IMR-90 (cell line): ENCODE results near the gene ADSS1. TPM values are rescaled to one million over a fixed set of nuclear protein-coding genes. Genes with fewer than 3 reads are reported as not detected.

ENCODE experiments used
- ATAC-seq: fragments of 200-7000 bp; cut with Tn5 transposase; 2 replicates; pipeline ENCODE4 v1.9.1; 2020; ENCODE audit warnings: low read depth, mild to moderate bottlenecking, moderate library complexity
- BruUV-seq: library from RNA; stranded (reverse); fragments of 400-500 nt; replicated peaks from 2 replicates; lab custom pipeline; 2021; lab: Mats Ljungman, UMichigan
- CTCF ChIA-PET: fragments of 300-600 bp; formaldehyde crosslinking; extraction: SDS; loops from one replicate; lab custom pipeline; 2021; ENCODE audit warnings: antibody characterized with exemption; lab: Yijun Ruan, JAX
- POLR2A ChIA-PET: fragments of 300-600 bp; sonication (Branson Sonifier 250); formaldehyde crosslinking; loops from one replicate; lab custom pipeline; 2022; ENCODE audit warnings: antibody characterized with exemption; ENCODE audit not compliant: unreplicated experiment; lab: Charles Lee
- DNase-seq: peaks from one replicate; pipeline ENCODE4 v3.0.0; 2013
- H2AFZ ChIP-seq: replicated peaks from 2 replicates; pipeline ENCODE3; 2013; ENCODE audit warnings: low read length, mild to moderate bottlenecking; ENCODE audit not compliant: poor library complexity
- H2AK5ac ChIP-seq: 2 replicates; pipeline ENCODE4 v1.6.1; 2013; ENCODE audit warnings: low read depth, low read length, inconsistent platforms
- H2AK9ac ChIP-seq: replicated peaks from 2 replicates; pipeline ENCODE3; 2013; ENCODE audit warnings: mild to moderate bottlenecking, low read depth, low read length, moderate library complexity; ENCODE audit not compliant: poor library complexity
- H2BK120ac ChIP-seq: 2 replicates; pipeline ENCODE4 v1.6.1; 2013; ENCODE audit warnings: low read depth, low read length, inconsistent platforms
- H2BK15ac ChIP-seq: 3 replicates; pipeline ENCODE4 v1.6.1; 2013; ENCODE audit warnings: low read depth, low read length, inconsistent platforms
- H2BK20ac ChIP-seq: 2 replicates; pipeline ENCODE4 v1.6.1; 2013; ENCODE audit warnings: low read depth, mild to moderate bottlenecking, inconsistent platforms, low read length, moderate library complexity
- H2BK5ac ChIP-seq: 2 replicates; pipeline ENCODE4 v1.6.1; 2013; ENCODE audit warnings: mild to moderate bottlenecking, low read depth, low read length, inconsistent platforms; ENCODE audit not compliant: poor library complexity, severe bottlenecking
- H3K14ac ChIP-seq: replicated peaks from 2 replicates; pipeline ENCODE4 v1.6.1; 2013; ENCODE audit warnings: low read depth, low read length, inconsistent platforms
- H3K18ac ChIP-seq: 2 replicates; pipeline ENCODE4 v1.6.1; 2013; ENCODE audit warnings: low read depth, low read length, control low read depth
- H3K23ac ChIP-seq: 2 replicates; pipeline ENCODE4 v1.6.1; 2013; ENCODE audit warnings: low read depth, low read length, inconsistent platforms
- H3K27ac ChIP-seq: 2 replicates; pipeline ENCODE4 v1.5.1; 2013; ENCODE audit warnings: mild to moderate bottlenecking, control low read depth, low read length; ENCODE audit not compliant: insufficient read depth
- H3K27me3 ChIP-seq: 2 replicates; pipeline ENCODE4 v1.6.1; 2013; ENCODE audit warnings: low read length; ENCODE audit not compliant: control insufficient read depth, insufficient read depth
- H3K36me3 ChIP-seq: 2 replicates; pipeline ENCODE4 v1.6.1; 2013; ENCODE audit warnings: low read length, mixed read lengths; ENCODE audit not compliant: control insufficient read depth, insufficient read depth
- H3K4ac ChIP-seq: 2 replicates; pipeline ENCODE4 v1.6.1; 2013; ENCODE audit warnings: low read depth, low read length, inconsistent platforms
- H3K4me1 ChIP-seq: 2 replicates; pipeline ENCODE4 v1.6.1; 2013; ENCODE audit warnings: low read length, mixed read lengths; ENCODE audit not compliant: control insufficient read depth, insufficient read depth
- H3K4me2 ChIP-seq: 2 replicates; pipeline ENCODE4 v1.6.1; 2013; ENCODE audit warnings: low read depth, mild to moderate bottlenecking, control low read depth, low read length, moderate library complexity
- H3K4me3 ChIP-seq: 2 replicates; pipeline ENCODE4 v1.5.1; 2013; ENCODE audit warnings: low read depth, mild to moderate bottlenecking, control low read depth, low read length, moderate library complexity; ENCODE audit not compliant: insufficient read depth
- H3K56ac ChIP-seq: 2 replicates; pipeline ENCODE4 v1.6.1; 2013; ENCODE audit warnings: low read length, inconsistent platforms; ENCODE audit not compliant: insufficient read depth; ENCODE audit errors: extremely low read depth
- H3K79me1 ChIP-seq, 2 experiments: 2 replicates each; pipeline ENCODE4 v1.6.1; 2013; ENCODE audit warnings: low read length in 2 of 2, inconsistent platforms in 1 of 2, low read depth in 1 of 2
- H3K9ac ChIP-seq: 2 replicates; pipeline ENCODE4 v1.6.1; 2013; ENCODE audit warnings: low read depth, low read length, control low read depth
- H3K9me1 ChIP-seq: 2 replicates; pipeline ENCODE4 v1.6.1; 2013; ENCODE audit warnings: low read length, inconsistent platforms; ENCODE audit not compliant: insufficient read depth
- H3K9me3 ChIP-seq: 2 replicates; pipeline ENCODE4 v1.6.1; 2013; ENCODE audit warnings: low read length; ENCODE audit not compliant: control insufficient read depth, insufficient read depth
- H4K20me1 ChIP-seq: 2 replicates; pipeline ENCODE4 v1.6.1; 2013; ENCODE audit warnings: low read length, inconsistent platforms; ENCODE audit not compliant: insufficient read depth
- H4K5ac ChIP-seq: 2 replicates; pipeline ENCODE4 v1.6.1; 2013; ENCODE audit warnings: mild to moderate bottlenecking, low read depth, low read length, control low read depth
- H4K8ac ChIP-seq, 2 experiments: 2 replicates each; pipeline ENCODE4 v1.6.1; 2013; ENCODE audit warnings: low read depth in 2 of 2, low read length in 2 of 2, control low read depth in 1 of 2, inconsistent platforms in 1 of 2
- H4K91ac ChIP-seq: 2 replicates; pipeline ENCODE4 v1.6.1; 2013; ENCODE audit warnings: low read depth, low read length, inconsistent platforms; ENCODE audit not compliant: insufficient read depth
- BHLHE40 ChIP-seq: fragments of 150-350 bp; IDR thresholded peaks from 2 replicates; pipeline ENCODE4 v1.6.1; 2016; ENCODE audit warnings: mild to moderate bottlenecking, low read depth, low read length
- CEBPB ChIP-seq: IDR thresholded peaks from 2 replicates; pipeline ENCODE4 v1.6.1; 2012; ENCODE audit warnings: low read depth, low read length, improper control_type of control experiment
- CHD1 ChIP-seq: IDR thresholded peaks from 2 replicates; pipeline ENCODE4 v1.6.1; 2012; ENCODE audit warnings: low read depth, low read length, improper control_type of control experiment
- ELK1 ChIP-seq: fragments of 150-350 bp; IDR thresholded peaks from 2 replicates; pipeline ENCODE4 v1.6.1; 2016; ENCODE audit warnings: low read depth, mild to moderate bottlenecking, low read length, moderate library complexity, borderline replicate concordance
- FOS ChIP-seq: fragments of 150-350 bp; IDR thresholded peaks from 2 replicates; pipeline ENCODE4 v1.6.1; 2016; ENCODE audit warnings: low read depth, low read length
- MXI1 ChIP-seq: IDR thresholded peaks from 2 replicates; pipeline ENCODE4 v1.6.1; 2012; ENCODE audit warnings: low read depth, mild to moderate bottlenecking, low read length, moderate library complexity, borderline replicate concordance
- POLR2A ChIP-seq: IDR thresholded peaks from 2 replicates; pipeline ENCODE4 v1.6.1; 2012; ENCODE audit warnings: mild to moderate bottlenecking, low read depth, low read length
- RAD21 ChIP-seq: IDR thresholded peaks from 2 replicates; pipeline ENCODE4 v1.6.1; 2012; ENCODE audit warnings: low read length, improper control_type of control experiment
- RCOR1 ChIP-seq: IDR thresholded peaks from 2 replicates; pipeline ENCODE4 v1.6.1; 2012; ENCODE audit warnings: mild to moderate bottlenecking, low read length, improper control_type of control experiment; ENCODE audit not compliant: insufficient replicate concordance
- RFX5 ChIP-seq: IDR thresholded peaks from 2 replicates; pipeline ENCODE4 v1.8.0; 2012; ENCODE audit warnings: low read depth, mild to moderate bottlenecking, low read length, moderate library complexity
- SMC3 ChIP-seq: fragments of 150-350 bp; IDR thresholded peaks from 2 replicates; pipeline ENCODE4 v1.6.1; 2016; ENCODE audit warnings: low read depth, mild to moderate bottlenecking, antibody characterized with exemption, low read length, moderate library complexity
- WGBS, 2 experiments: methylation state at CpG; one replicate each; pipeline versions ENCODE4 v1.1.5 to v1.1.7; 2013; ENCODE audit warnings: missing lambda C conversion rate in 2 of 2; ENCODE audit not compliant: insufficient read length in 1 of 2; ENCODE audit errors: extremely low coverage in 2 of 2; 5-methylcytosine and 5-hydroxymethylcytosine counted together
- dilution Hi-C: fragments of 300-500 bp; cut with HindIII; formaldehyde crosslinking; loops from one replicate; pipeline ENCODE4 v1.14.3; 2018; ENCODE audit warnings: low sequenced_read_pairs; ENCODE audit not compliant: unreplicated experiment
- in situ Hi-C: fragments of 300-500 bp; cut with MboI; formaldehyde crosslinking; loops from 3 replicates; pipeline ENCODE4 v1.14.3; 2019; ENCODE audit warnings: low sequenced_read_pairs, inconsistent platforms, mixed read lengths
- intact Hi-C: fragments of 100-400 bp; cut with micrococcal nuclease; formaldehyde crosslinking; loops from 2 replicates; pipeline ENCODE4 v1.10.0; 2022
- polyA plus RNA-seq, 3 experiments: library from polyadenylated mRNA; depleted of rRNA; stranded (reverse); fragments of >200 nt; gene quantifications; 2 replicates each; pipeline ENCODE4 v1.2.3, GENCODE V29; 2012; ENCODE audit warnings: low replicate concordance in 1 of 3
- total RNA-seq: library from RNA; depleted of rRNA; stranded (reverse); fragments of >200 nt; gene quantifications from 2 replicates; pipeline ENCODE4 v1.2.3, GENCODE V29; 2012

ADSS1 gene
- total and polyA plus RNA-seq, 2 of the 4 experiments (the other 2 are of a cell fraction): 1.8 to 5.2 TPM

GRCh38 chr14:104734991-104735779, 11.2 kb downstream of the ADSS1 start:
- Histone ChIP-seq H2BK20ac (no peak overlapping the region), H3K4me2 (no peak overlapping the region)
- ATAC-seq: no peak

More at GRCh38 chr14:104734991-104735779, 11.2 kb downstream of the ADSS1 start:
- Histone ChIP-seq H3K36me3 (peaks cover 3% of the 10 kb centered on the region), H4K5ac (peak overlapping the region; percentile 71; the same call in 1 of the 2 replicates), H3K4me1 (peaks cover 15% of the 10 kb centered on the region), H3K18ac (peak overlapping the region; percentile 68), H3K4ac (peak overlapping the region; percentile 23; the same call in 1 of the 2 replicates), H4K91ac (peak overlapping the region; percentile 96; the same call in 1 of the 2 replicates), H2AK5ac (peak overlapping the region; percentile 98), H3K27ac (no peak overlapping the region; the same call in 1 of the 2 replicates), H2AK9ac (peak overlapping the region; percentile 57), H3K9me1 (peaks cover 5% of the 10 kb centered on the region; the same call in 1 of the 2 replicates), H3K27me3 (no peaks in the 10 kb centered on the region), H3K14ac (peak overlapping the region; percentile 84; the same call in 1 of the 2 replicates), H3K23ac (peak overlapping the region; percentile 43; the same call in 1 of the 2 replicates), H3K9ac (0 out of 2 replicates have a peak overlapping the region, but pooled peaks have one; percentile 17), H2BK5ac (peak overlapping the region; percentile 61), H4K20me1 (no peaks in the 10 kb centered on the region), H2BK15ac (peak overlapping the region; percentile 36; the same call in 2 of the 3 replicates), H3K56ac (no peak overlapping the region; the same call in 1 of the 2 replicates), H2BK120ac (peak overlapping the region; percentile 30), H4K8ac (peak overlapping the region; percentile 11 to 81; a peak in 3 of 4 replicates), H2AFZ (peak overlapping the region; percentile 69), H3K4me3 (no peak overlapping the region), H3K79me1 (no peaks in the 10 kb centered on the region), H3K9me3 (no peaks in the 10 kb centered on the region)
- no TSS peak for BruUV-seq
- WGBS, 2 experiments: 89% methylated on average over 10 of the region's 31 CpGs; no CpG with 5 or more reads in 1 of the 2 experiments
- dilution Hi-C loops (no loop called here), in situ Hi-C loops (no loop called here), intact Hi-C loops (no loop called here)
- no peak for DNase-seq
- POLR2A ChIA-PET: no interaction called here
- CTCF ChIA-PET: no interaction called here
- no peak for TF ChIP-seq BHLHE40
- no peak for TF ChIP-seq SMC3
- no peak for TF ChIP-seq RAD21
- no peak for TF ChIP-seq CHD1
- no peak for TF ChIP-seq MXI1
- TF ChIP-seq RFX5: no peak
- TF ChIP-seq RCOR1: no peak
- no peak for TF ChIP-seq FOS
- no peak for TF ChIP-seq CEBPB
- no peak for TF ChIP-seq ELK1
- no peak for TF ChIP-seq POLR2A
